Measurements from ENCODE around the gene LRRC55.

GRCh38 chr11:57237204-57237681 lies 55.5 kb downstream of the LRRC55 start, which contains the start of gene APLNR:
- TF ChIP-seq POLR2A (IDR thresholded peaks at IDR 0.05; ENCODE audit: low read depth, low read length) = no peak
- TF ChIP-seq TAF1 (IDR thresholded peaks at IDR 0.05; ENCODE audit: borderline replicate concordance, low read depth, low read length) = no peak

Measured in GM12892 (cell line).